Thymus (tissue), 11 donors: ENCODE data around the gene CDK1. TPM values are rescaled to one million over a fixed set of nuclear protein-coding genes. Genes with fewer than 3 reads are reported as not detected.
"Not testable (repeated sequence)": the region's sequence is repeated elsewhere in the genome, so short reads cannot be mapped to it uniquely, and the experiment has no call there.

ENCODE experiments used
- DNase-seq, 9 donors: peaks; one replicate each; pipeline ENCODE4 v3.0.0-alpha.2; 2013; ENCODE audit warnings: low spot score in 9 of 9, low read depth in 6 of 9, missing footprints in 1 of 9
- H3K27ac ChIP-seq, 2 donors: one replicate each; pipeline ENCODE4 v1.5.1; 2013; ENCODE audit warnings: control low read depth in 1 of 2, low read depth in 1 of 2, low read length in 1 of 2, mild to moderate bottlenecking in 1 of 2, moderate library complexity in 1 of 2
- H3K27me3 ChIP-seq, 2 donors: one replicate each; pipeline ENCODE4 v1.5.1; 2013; ENCODE audit warnings: low read length in 1 of 2; ENCODE audit not compliant: control insufficient read depth in 2 of 2, insufficient read depth in 1 of 2
- H3K36me3 ChIP-seq, 2 donors: one replicate each; pipeline ENCODE4 v1.5.1; 2013; ENCODE audit warnings: low read length in 1 of 2, mild to moderate bottlenecking in 1 of 2, moderate library complexity in 1 of 2; ENCODE audit not compliant: control insufficient read depth in 2 of 2, insufficient read depth in 2 of 2
- H3K4me1 ChIP-seq, 2 donors: one replicate each; pipeline ENCODE4 v1.5.1; 2013; ENCODE audit warnings: low read length in 2 of 2; ENCODE audit not compliant: control insufficient read depth in 2 of 2, insufficient read depth in 2 of 2
- H3K4me3 ChIP-seq, 2 donors: one replicate each; pipeline ENCODE4 v1.5.1; 2013; ENCODE audit warnings: low read length in 2 of 2, control low read depth in 1 of 2, mild to moderate bottlenecking in 1 of 2
- H3K9me3 ChIP-seq, 2 donors: one replicate each; pipeline ENCODE4 v1.5.1; 2013; ENCODE audit warnings: low read length in 1 of 2, mild to moderate bottlenecking in 1 of 2; ENCODE audit not compliant: control insufficient read depth in 2 of 2, insufficient read depth in 1 of 2
- WGBS: extraction: QIAGEN DNeasy Blood & Tissue Kit; methylation state at CpG from one replicate; pipeline ENCODE4 v1.1.7; 2013; 5-methylcytosine and 5-hydroxymethylcytosine counted together
- polyA plus RNA-seq: library from polyadenylated mRNA; stranded (reverse); fragments of 200-250 nt; gene quantifications from one replicate; pipeline ENCODE4 v1.2.3, GENCODE V29; 2013
- total RNA-seq: library from RNA; stranded (reverse); fragments of 120-200 nt; gene quantifications from one replicate; pipeline ENCODE4 v1.2.4, GENCODE V29; 2013
- donor health status: healthy.

CDK1 gene
- total and polyA plus RNA-seq, 2 donors: 11.4 to 133 TPM

GRCh38 chr10:60827791-60828488, 49.7 kb downstream of the CDK1 start:
- no peak for DNase-seq
- H3K4me3 ChIP-seq: no peak overlapping the region
- H3K27ac ChIP-seq: no peak overlapping the region
- H3K36me3 ChIP-seq: no peaks in the 10 kb centered on the region
- no peaks in the 10 kb centered on the region for H3K9me3 ChIP-seq
- H3K27me3 ChIP-seq: no peaks in the 10 kb centered on the region
- 69% methylated on average over 5 of the region's 5 CpGs for WGBS
- H3K4me1 ChIP-seq: no peaks in the 10 kb centered on the region

GRCh38 chr10:60828489-60828852, 50.2 kb downstream of the CDK1 start:
- Histone ChIP-seq H3K4me3 (no peak overlapping the region), H3K27me3 (no peaks in the 10 kb centered on the region), H3K9me3 (no peaks in the 10 kb centered on the region), H3K4me1 (no peaks in the 10 kb centered on the region), H3K36me3 (no peaks in the 10 kb centered on the region), H3K27ac (no peak overlapping the region)
- WGBS: 72% methylated on average over 1 of the region's 1 CpG
- DNase-seq: no peak

- H3K36me3 ChIP-seq, DNase-seq, H3K9me3 ChIP-seq, H3K27ac ChIP-seq, H3K27me3 ChIP-seq, H3K4me1 ChIP-seq, H3K4me3 ChIP-seq: not testable (repeated sequence)
- 96% methylated on average over 4 of the region's 4 CpGs for WGBS
Observed at GRCh38 chr10:60832136-60832535, 53.9 kb downstream of the CDK1 start.

GRCh38 chr10:60834401-60834800, 56.1 kb downstream of the CDK1 start:
- no peak for DNase-seq
- H3K9me3 ChIP-seq: no peaks in the 10 kb centered on the region
- H3K4me3 ChIP-seq: no peak overlapping the region
- H3K27me3 ChIP-seq: no peaks in the 10 kb centered on the region
- H3K4me1 ChIP-seq: no peaks in the 10 kb centered on the region
- no peak overlapping the region for H3K27ac ChIP-seq
- H3K36me3 ChIP-seq: no peaks in the 10 kb centered on the region

- H3K9me3 ChIP-seq: no peaks in the 10 kb centered on the region
- H3K36me3 ChIP-seq: no peaks in the 10 kb centered on the region
- no peak overlapping the region for H3K4me3 ChIP-seq
- DNase-seq: no peak
- no peaks in the 10 kb centered on the region for H3K4me1 ChIP-seq
- 96% methylated on average over 2 of the region's 2 CpGs for WGBS
- no peaks in the 10 kb centered on the region for H3K27me3 ChIP-seq
- H3K27ac ChIP-seq: no peak overlapping the region
Observed at GRCh38 chr10:60835049-60835448, 56.8 kb downstream of the CDK1 start.

GRCh38 chr10:60841227-60841626, 62.9 kb downstream of the CDK1 start:
- not testable (repeated sequence) for DNase-seq, H3K4me1 ChIP-seq, H3K27ac ChIP-seq, H3K36me3 ChIP-seq, H3K9me3 ChIP-seq, H3K27me3 ChIP-seq, H3K4me3 ChIP-seq
- WGBS: 97% methylated on average over 10 of the region's 10 CpGs

- H3K27me3 ChIP-seq: no peaks in the 10 kb centered on the region
- no peaks in the 10 kb centered on the region for H3K9me3 ChIP-seq
- no peak for DNase-seq
- H3K36me3 ChIP-seq: no peaks in the 10 kb centered on the region
- no peak overlapping the region for H3K4me3 ChIP-seq
- no peak overlapping the region for H3K27ac ChIP-seq
- H3K4me1 ChIP-seq: no peaks in the 10 kb centered on the region
- 97% methylated on average over 1 of the region's 1 CpG for WGBS
Observed at GRCh38 chr10:60842694-60843093, 64.4 kb downstream of the CDK1 start.

Other genes starting within 250 kb of the CDK1 start
- 4.5 TPM for gene RHOBTB1, start 165.7 kb downstream of the CDK1 start, total RNA-seq
- 3.4 TPM for gene RHOBTB1, start 165.7 kb downstream of the CDK1 start, polyA plus RNA-seq